ENCODE results near the gene FOXP2.

Gene FOXP2

DNA sequence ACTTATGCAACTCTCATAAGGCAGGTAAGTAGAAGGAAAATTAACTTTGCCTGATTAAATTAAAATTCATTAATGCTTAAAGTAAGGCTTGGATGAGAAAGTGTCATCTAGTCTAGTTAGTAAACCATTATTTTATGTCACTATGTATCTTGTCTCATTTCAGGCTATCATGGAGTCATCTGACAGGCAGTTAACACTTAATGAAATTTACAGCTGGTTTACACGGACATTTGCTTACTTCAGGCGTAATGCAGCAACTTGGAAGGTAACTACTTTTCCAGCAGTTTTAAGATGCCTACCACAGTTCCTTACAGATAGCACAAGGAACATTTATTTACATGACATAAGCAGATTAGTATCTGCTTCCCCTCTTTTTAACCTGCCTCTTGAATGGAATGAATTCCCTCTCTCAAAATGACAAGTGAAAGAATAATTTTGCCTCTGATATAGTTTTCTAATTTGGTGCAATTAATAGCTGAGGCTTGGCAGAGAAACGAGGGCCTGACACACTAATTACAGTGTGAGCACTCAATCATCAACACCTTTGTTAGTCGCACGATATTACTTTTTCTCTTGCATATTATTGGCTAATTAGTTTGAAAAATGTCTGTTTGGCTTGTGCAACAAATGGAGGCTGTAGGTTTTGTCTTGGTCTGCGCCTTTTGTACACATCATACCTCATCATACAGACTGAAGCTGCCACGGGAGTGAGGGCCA lies 245.0 kb downstream of the FOXP2 start:
- FAIRE-seq: no peak

GRCh38 chr7:114660126-114660486 lies 245.5 kb downstream of the FOXP2 start:
- FAIRE-seq: no peak

GRCh38 chr7:114660753-114661152 lies 246.1 kb downstream of the FOXP2 start:
- no peak for FAIRE-seq

DNA sequence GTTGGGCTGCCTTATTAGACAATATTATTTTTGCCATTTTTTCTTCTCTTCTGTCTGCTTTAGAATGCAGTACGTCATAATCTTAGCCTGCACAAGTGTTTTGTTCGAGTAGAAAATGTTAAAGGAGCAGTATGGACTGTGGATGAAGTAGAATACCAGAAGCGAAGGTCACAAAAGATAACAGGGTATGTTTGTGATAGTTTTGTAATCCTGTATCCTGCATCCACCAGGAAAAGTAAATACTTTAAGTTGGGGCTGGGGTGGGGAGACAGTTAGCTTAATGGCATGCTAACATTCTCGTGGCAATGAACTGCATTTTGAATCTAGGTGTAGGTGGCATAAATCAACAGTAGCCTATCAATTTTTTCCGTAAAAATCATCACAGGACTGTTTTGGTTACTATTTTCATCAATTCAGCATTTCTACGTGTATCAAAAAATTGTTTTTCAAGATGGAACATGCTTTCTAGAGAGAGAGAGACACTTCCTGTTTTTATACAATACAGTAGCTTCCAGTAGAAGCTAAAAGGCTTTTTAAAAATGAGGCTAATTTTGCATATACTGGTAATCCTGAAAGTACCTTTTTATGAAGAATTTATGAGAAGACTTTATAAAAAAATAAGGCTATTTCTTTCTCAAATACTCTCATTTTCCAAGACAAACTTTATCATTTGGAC lies 247.5 kb downstream of the FOXP2 start:
- no peak for FAIRE-seq

- peak; percentile 80 for FAIRE-seq
Observed at GRCh38 chr7:114663502-114663901, 248.9 kb downstream of the FOXP2 start.

- FAIRE-seq: no peak
Observed at GRCh38 chr7:114670676-114671075, 256.1 kb downstream of the FOXP2 start.

DNA sequence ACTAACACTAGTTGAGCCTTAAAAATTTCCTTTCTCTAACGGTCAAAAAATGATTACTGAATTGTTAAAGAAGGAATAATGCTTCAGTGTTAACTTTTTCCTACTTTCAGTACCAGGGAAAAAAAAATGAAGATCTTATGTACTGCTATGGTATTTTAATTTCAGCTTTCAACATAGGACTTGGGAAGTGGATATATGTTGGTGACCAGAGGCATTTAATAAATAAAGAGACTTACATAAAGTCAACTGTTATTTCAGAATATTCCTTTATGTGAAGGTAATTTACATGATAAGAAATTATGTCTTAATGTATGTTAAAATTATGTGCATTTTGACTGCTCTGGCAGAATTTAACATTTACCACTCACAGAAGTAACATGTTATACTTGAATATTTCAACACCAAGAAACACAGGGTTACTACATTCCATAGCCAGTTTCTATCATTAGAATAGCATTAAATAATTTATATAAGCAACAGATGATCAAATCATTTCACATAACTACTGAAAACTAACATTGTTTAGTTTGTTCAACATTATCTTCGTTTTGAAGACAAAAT lies 257.0 kb downstream of the FOXP2 start:
- FAIRE-seq: no peak

GRCh38 chr7:114678116-114678515 lies 263.5 kb downstream of the FOXP2 start:
- FAIRE-seq: no peak

- no peak for FAIRE-seq
Observed at GRCh38 chr7:114687238-114687637, 272.6 kb downstream of the FOXP2 start.

DNA sequence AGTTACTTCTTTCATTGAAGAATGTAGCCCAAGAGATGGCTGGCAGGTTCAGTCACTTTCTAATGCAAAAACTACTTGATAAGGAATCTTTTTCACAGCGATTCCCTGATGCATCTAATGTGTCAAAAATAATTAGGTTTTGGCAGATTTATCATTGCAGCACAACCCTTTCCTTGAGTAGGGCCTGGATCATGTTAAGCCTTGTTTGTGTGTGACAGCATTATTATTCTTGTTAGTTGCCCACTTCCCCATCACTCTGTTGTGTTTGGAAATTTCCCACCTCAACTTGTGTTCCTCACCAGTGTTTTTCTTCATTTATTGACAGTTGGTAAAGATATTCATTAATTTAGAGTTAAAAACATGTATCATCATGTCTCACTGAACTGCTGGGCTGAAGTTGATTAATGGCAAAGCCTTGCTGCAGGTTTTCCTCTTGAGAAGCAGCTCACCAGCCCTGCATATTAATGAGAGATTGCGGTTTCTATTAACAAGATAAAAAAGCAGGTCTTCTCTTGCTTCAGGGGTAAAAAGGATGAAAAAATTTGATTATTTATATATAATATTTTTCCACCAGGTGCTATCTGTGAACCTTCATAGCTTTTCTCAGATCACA lies 273.9 kb downstream of the FOXP2 start:
- no peak for FAIRE-seq

GRCh38 chr7:114689406-114689805 lies 274.8 kb downstream of the FOXP2 start:
- no peak for FAIRE-seq

GRCh38 chr7:114691605-114692004 lies 277.0 kb downstream of the FOXP2 start:
- FAIRE-seq: no peak

GRCh38 chr7:114695182-114695581 lies 280.6 kb downstream of the FOXP2 start:
- no peak for FAIRE-seq

GRCh38 chr7:114700247-114700928 lies 285.8 kb downstream of the FOXP2 start:
- no peak for FAIRE-seq

DNA sequence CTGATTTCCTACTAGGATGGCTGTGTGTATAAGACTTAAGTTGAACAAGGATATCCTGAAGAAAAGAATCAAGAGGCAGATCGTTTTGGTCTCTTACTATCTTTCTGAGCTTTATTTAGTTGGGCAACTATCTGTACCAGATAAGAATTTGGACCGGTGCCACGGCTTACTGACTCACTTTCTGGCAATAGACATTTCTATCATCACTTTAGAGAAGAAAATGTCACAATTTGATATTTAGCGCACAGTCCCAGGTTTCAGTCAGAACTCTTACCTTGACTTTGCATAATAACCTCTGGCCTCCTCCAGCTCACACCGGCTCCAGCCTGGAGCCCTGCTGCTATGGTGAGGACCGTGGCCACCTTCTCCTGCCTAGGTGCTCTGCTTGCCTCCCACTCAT lies 289.1 kb downstream of the FOXP2 start:
- no peak for FAIRE-seq

DNA sequence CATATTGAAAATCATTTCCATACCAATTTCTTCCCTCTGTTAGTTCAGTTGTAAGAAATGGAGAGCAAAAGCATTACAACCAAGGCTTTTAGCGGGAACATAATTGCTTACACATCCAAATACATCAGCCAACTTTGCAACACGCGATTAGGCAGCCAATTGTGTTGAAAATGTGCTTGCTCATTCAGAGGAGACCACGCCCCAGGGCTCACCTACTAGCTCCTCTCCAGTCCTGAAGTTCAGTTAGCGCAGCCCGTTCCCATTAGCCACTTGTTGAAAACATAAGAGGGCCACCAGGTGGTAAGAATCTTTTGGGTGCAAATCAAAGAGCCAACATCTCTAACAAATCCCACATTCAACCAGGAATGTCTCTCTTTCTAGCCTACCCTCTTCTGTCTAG lies 294.0 kb downstream of the FOXP2 start:
- FAIRE-seq: no peak

- FAIRE-seq: no peak
Observed at GRCh38 chr7:114710499-114710898, 295.9 kb downstream of the FOXP2 start.

DNA sequence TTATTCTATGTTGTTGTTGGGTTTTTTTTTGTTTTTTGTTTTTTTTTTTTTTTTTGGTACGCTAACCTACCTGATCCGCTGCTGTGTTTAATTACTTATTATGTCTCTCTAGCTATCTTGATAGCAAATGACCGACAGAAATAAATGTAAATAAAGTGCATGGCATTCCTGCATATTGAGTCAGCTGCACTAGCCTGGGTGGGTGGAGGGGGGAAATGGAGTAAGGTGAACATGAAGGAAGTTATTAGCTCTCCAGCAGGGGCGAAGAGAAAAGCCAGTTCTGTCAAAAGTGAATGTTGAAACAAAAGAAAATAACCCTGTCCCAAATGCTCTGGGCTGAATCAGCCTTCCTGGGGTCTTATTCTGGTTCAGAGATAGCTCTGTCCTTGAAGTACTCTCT lies 296.6 kb downstream of the FOXP2 start:
- FAIRE-seq: no peak

GRCh38 chr7:114715907-114716306 lies 301.3 kb downstream of the FOXP2 start:
- no peak for FAIRE-seq

DNA sequence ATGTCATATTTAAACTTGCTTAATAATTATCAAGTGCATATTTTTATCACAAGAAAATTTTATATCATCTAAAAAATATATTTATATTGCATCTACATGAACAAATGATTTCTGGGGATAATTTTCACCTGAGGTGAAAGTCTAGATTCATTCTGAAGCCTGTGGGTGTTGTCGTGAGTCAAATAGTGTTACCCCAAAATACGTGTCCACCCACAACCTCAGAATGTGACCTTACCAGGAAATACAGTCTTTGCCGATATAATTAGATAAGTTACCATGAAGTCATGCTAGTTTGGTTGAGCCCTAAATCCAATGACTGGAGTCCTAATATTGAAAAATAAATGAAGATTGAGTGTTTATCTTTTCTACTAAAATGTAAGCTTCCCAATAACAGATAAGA lies 304.2 kb downstream of the FOXP2 start:
- no peak for FAIRE-seq

- FAIRE-seq: no peak
Observed at GRCh38 chr7:114720725-114721124, 306.1 kb downstream of the FOXP2 start.

- no peak for FAIRE-seq
Observed at GRCh38 chr7:114722562-114722961, 307.9 kb downstream of the FOXP2 start.

- FAIRE-seq: no peak
Observed at GRCh38 chr7:114723308-114723707, 308.7 kb downstream of the FOXP2 start.
